Stimulated activated CD8-positive, alpha-beta memory T cell treated with anti-CD3 and anti-CD28 coated beads, Interleukin-15, amount 100 ng/mL, for 1 hour (primary cell): ENCODE results near the gene CENPO.

Experiments used
- DNase-seq: peaks from one replicate; pipeline ENCODE4 v3.0.0-alpha.2; 2020; ENCODE audit warnings: low read depth

The CENPO gene

GRCh38 chr2:24837996-24838513, 44.8 kb downstream of the CENPO start:
- no peak for DNase-seq

GRCh38 chr2:24838541-24838940, 45.3 kb downstream of the CENPO start:
- DNase-seq: no peak

- no peak for DNase-seq
These were observed 46.5 kb downstream of the CENPO start for GRCh38 chr2:24839729-24840128.

GRCh38 chr2:24840164-24840869, 47.1 kb downstream of the CENPO start:
- DNase-seq: no peak

- no peak for DNase-seq
These were observed 48.0 kb downstream of the CENPO start for GRCh38 chr2:24840962-24841945.

- no peak for DNase-seq
These were observed 49.1 kb downstream of the CENPO start for GRCh38 chr2:24842081-24843050.

- no peak for DNase-seq
These were observed 50.2 kb downstream of the CENPO start for GRCh38 chr2:24843330-24843860.

- DNase-seq: no peak
These were observed 50.9 kb downstream of the CENPO start for GRCh38 chr2:24844023-24844685.

- DNase-seq: no peak
These were observed 52.5 kb downstream of the CENPO start for GRCh38 chr2:24845691-24846090.

- DNase-seq: no peak
These were observed 57.7 kb downstream of the CENPO start for GRCh38 chr2:24850944-24851343.

- DNase-seq: no peak
These were observed 58.8 kb downstream of the CENPO start for GRCh38 chr2:24852026-24852425.

- no peak for DNase-seq
These were observed 59.3 kb downstream of the CENPO start for GRCh38 chr2:24852431-24853020.

GRCh38 chr2:24853046-24853445, 59.8 kb downstream of the CENPO start:
- DNase-seq: no peak

GRCh38 chr2:24853996-24854395, 60.8 kb downstream of the CENPO start:
- DNase-seq: no peak

- no peak for DNase-seq
These were observed 61.9 kb downstream of the CENPO start for GRCh38 chr2:24855022-24855622.

- DNase-seq: no peak
These were observed 62.5 kb downstream of the CENPO start for GRCh38 chr2:24855726-24856125.

- DNase-seq: no peak
These were observed 63.6 kb downstream of the CENPO start for GRCh38 chr2:24856791-24857211.

- no peak for DNase-seq
These were observed 64.5 kb downstream of the CENPO start for GRCh38 chr2:24857746-24858145.

GRCh38 chr2:24858996-24859395, 65.8 kb downstream of the CENPO start:
- DNase-seq: no peak

GRCh38 chr2:24859968-24860600, 66.9 kb downstream of the CENPO start:
- no peak for DNase-seq
